Measurements from ENCODE around the gene GP1BB.
"Not testable (repeated sequence)": the region's sequence is repeated elsewhere in the genome, so short reads cannot be mapped to it uniquely, and the experiment has no call there.

Gene GP1BB

DNA sequence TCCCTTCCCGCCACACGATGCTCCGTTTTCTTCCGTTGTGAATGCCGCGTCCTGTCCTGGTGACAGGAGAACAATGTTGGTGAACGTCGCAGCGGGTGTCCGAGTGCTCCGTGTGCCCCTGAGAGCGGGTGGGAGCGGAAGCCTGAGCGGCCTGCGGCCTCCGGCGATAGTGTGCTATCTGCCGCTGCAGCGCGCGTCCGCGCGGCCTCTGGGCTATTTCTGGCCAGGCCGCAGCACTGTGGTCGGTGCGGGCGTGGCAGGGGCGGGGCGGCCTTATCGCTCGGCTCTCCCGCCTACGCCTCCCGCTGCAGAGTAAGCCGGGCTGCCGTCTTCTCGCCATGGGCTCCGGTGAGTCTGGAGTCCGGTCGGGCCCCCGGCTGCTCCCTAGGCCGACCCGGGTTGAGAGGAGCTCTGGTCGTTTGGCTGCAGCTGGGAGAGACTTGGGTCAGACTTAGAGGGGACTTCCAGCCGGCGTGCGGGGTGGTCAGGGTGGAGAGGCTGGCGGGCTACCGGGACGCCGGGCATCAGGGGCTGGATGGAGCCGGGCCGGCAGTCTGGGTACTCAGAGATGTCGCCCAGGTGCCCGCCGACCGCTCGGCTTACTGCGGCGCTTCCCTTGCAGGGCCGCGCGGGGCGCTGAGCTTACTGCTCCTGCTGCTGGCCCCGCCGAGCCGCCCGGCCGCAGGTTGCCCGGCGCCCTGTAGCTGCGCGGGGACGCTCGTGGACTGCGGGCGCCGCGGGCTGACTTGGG is at the start of gene GP1BB:
GP1BB (plus strand) TSS at position 308 of the 751 bp plus-strand sequence; CDS start at position 339, 31 bp downstream.
- no peak for DNase-seq

DNA sequence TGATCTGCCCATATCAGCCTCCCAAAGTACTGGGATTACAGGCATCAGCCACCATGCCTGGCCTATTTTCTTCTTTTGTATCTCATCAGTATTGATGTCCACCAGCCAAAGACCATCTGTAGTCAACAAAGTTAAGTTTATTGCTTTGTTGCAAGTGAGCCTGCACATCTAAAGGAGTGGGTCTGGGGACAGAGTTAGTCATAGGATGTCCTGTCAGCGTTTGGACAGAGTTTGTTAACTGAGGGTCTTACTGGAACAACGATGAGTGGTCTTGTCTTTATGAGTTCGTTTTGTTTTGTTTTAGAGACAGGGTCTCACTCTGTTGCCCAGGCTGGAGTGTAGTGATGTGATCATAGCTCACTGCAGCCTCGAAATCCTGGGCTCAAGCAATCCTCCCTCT is 49.7 kb upstream of the GP1BB start:
- DNase-seq, result no peak

DNA sequence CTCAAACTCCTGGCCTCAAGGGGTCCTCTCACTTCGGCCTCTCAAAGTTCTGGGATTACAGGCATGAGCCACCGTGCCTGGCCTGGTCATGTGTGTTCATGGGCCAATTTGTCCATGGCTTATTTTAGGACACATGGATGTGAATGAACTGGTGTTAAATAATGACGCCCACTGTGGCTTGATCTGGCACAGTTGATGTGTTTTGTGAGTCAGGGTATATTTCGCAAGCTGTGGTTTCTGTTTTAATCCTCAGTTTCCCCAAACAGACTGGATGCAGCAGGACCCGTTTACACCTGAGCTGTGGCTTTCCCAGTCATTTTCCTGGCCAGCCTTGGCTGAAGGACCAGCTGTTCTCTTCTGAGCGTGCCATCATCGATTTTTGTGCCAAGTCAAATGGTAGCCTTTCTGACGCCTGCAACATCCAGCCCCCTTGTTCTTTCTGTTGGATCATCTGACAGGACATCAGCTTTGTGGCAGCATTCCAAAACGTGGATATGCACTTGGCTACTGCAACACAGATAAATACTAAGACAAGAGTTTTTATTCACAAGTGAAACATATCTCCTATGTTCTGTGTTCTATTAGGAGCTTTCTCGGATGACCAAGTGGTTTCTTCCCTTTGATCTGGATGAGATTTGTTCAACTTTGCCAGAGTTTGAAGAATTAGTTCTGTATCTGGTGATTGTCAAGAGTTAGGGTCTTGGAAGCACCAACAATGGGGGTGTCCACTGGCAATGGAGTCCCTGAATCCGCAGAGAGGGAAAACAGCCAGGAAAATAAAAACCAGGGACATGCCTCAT is 49.0 kb upstream of the GP1BB start:
- DNase-seq, result no peak

DNA sequence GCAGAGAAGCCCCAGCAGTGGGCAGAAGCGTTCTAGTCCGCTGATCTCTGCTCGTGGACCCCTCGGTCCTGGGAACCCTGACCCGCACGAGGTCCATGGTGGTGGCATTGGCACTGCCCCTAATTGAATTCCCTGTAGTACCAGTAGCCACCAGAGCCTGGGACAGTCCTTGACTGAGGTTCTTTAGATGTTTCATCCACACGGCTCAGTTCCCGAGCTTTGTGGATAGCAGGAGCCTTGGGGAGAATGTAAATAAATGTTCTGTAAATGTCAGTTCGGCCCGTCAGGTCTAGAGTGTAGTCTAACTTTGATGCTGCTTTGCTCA is 48.4 kb upstream of the GP1BB start:
- no peak for DNase-seq

DNA sequence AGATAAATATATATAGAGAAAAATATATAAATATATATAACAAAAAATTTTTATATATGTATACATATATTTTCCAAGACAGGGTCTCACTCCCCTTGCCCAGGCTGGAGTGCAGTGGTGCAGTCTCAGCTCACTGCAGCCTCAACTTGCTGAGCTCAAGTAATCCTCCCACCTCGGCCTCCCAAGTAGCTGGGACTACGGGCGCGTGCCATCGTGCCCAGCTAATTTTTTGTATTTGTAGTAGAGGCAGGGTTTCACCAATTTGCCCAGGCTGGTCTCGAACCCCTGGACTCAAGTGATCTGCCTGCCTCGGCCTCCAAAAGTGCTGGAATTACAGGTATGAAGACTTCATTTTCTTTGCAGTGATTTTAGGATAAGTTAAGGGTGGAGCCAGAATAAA is 47.9 kb upstream of the GP1BB start:
- DNase-seq, result no peak

DNA sequence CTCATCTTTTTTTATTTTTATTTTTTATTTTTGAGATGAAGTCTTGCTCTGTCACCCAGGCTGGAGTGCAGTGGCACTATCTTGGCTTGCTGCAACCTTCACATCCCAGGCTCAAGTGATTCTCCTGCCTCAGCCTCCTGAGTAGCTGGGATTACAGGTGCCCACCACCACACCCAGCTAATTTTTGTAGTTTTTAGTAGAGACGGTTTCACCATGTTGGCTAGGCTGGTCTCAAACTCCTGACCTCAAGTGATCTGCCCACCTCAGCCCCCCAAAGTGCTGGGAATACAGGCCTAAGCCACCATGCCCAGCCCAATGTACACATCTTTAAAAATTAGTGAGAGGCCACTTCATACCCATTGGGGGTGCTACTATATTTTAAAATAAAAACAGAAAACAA is 46.9 kb upstream of the GP1BB start:
- DNase-seq, result not testable (repeated sequence)

DNA sequence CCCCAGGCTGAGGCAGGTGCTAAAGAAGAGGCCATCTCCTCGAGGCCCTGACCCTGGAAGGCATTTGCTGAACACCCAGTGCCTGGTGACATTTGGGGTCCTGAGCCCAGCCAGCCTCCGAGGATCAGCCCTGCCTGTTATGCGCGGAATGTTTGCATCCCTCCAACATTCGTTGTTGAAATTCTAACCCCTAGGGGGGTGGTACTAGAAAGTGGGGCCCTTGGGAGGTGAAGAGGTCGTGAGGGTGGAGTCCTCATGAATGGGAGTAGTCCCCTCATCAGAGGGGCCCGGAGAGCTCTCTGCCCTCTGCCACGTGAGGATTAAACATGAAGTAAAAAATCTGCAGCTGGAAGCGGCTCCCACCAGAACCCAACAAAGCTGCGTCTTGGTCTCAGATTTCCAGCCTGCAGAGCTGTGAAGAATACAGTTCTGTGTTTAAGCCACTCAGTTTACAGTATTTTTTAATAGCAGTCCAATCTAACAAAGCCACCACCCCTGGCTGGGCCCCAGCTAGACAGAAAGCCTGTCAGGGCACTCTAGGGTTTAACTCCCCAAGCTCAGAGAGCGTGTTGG is 44.3 kb upstream of the GP1BB start:
- no peak for DNase-seq

DNA sequence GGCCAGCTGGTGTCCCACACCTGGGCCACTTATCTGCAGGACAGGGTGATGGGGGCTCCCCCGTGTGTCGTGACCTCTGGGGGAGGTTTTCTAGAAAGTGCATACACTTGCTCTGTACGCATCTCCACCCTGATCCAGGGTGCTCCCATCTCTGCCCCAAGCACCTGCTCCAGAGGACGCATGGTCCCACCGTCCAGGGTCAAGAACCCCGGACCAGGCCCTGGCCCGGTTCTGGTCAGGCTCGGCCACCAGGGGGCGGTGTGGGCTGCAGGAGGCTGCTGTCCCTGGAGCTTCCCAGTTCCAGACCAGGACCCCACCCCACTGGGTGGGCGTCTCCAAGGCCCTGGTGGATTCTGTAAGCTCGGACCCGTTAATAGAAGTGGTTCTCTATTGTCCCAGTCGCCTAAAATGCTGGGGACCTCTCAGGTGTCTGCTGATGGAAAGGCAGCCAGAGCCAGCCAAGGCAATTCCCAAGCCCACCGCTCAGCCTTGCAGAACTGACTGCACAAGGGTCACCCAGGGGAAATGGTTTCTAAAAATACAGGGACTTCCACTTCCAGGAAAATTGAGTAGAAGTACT is 43.7 kb upstream of the GP1BB start:
- DNase-seq, result no peak

DNA sequence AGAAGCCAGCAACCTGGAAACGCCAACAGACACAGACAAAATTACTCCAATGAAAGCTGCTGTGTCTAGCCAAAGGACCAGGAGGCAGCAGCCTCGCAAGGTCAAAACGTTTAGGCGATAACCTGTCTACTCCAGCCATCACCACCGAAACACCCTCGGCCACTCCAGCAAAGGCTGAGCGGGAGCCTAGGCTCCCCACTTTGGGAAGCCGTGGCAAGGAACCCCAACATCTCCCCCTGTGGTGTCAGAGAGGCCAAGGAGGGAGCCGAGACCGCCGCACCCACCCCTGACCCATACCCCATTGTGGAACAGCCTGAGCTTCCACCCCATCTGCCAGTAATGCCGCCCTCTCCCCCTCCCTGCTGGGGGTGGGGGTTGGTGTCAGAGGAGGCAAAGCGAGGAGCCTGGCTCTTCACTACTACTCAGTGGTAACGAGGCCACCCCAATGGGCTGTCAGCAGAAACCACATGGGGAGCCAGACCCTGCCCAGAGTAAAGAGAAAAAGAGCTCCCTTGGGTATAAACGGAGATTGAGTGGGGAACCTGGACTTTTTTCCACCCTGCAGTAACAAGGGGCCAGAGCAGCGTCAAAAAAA is 43.0 kb upstream of the GP1BB start:
- DNase-seq, result no peak

DNA sequence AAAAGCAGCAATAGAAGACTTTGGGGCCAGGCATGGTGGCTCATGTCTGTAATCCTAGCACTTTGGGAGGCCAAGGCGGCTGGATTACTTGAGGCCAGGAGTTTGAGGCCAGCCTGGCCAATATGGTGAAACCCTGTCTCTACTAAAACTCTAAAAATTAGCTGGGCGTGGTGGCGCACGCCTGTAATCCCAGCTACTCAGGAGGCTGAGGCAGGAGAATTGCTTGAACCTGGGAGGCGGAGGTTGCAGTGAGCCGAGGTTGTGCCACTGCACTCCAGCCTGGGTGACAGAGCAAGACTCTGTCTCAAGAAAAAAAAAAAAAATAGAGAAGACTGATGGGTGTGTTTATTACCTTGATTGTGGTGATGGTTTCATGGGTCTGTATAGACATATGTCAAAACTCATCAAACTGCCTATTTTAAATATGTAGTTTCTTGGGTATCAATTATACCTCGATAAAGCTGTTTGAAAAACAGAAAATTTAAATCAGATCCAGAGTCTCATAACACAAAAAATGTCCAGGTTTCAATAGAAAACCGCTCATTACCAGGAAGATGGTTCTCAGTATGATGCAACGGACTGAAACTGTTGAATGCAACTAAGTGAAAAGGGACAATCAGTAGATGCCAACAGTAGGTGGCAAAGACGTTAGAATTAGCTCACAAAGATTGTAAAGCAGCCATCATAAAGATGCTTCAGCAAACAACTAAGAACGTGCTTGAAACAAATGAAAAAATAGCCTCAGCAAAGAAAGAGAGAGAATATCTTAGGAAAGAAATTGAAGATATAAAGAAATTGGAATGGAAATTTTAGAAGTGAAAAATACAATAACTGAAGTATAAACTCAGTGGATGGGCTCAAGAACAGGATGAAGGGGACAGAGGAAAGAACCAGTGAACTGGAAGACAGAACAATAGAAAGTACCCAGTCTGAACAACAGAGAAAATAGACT is 42.2 kb upstream of the GP1BB start:
- no peak for DNase-seq

DNA sequence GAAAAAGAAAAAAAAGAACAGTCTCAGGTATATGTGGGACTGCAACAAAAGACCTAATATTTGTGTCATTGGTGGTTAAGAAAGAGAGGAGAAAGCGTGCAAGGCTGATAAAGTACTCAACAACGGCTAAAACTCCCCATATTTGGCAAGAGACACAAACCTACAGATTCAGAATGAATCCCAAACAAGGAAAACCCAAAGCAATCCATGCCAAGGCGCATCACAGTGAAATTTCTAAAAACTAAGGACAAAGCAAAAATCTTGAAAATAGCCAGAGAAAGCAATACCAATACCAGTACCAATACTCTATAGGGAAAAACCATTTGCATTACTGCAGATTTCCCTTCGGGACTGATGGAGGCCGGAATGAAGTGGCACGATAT is 41.5 kb upstream of the GP1BB start:
- DNase-seq, result no peak

DNA sequence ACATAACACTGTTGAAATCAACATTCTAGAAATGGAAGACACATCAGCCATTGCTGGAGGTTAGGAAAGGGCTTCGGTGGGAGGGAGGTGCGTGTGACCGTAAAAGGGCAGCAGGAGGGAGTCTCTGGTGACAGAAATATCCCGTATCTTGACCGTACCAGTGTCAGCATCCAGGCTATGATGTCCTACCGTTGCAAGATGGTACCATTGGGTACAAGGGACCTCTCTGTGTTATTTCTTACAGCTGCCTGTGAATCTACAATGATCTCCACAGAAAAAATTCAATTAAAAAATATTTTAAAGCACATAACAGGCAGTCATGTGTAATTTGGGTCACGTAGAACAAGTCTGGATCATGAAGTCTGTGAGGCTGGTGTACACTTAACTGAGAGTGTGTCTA is 36.4 kb upstream of the GP1BB start:
- no peak for DNase-seq

DNA sequence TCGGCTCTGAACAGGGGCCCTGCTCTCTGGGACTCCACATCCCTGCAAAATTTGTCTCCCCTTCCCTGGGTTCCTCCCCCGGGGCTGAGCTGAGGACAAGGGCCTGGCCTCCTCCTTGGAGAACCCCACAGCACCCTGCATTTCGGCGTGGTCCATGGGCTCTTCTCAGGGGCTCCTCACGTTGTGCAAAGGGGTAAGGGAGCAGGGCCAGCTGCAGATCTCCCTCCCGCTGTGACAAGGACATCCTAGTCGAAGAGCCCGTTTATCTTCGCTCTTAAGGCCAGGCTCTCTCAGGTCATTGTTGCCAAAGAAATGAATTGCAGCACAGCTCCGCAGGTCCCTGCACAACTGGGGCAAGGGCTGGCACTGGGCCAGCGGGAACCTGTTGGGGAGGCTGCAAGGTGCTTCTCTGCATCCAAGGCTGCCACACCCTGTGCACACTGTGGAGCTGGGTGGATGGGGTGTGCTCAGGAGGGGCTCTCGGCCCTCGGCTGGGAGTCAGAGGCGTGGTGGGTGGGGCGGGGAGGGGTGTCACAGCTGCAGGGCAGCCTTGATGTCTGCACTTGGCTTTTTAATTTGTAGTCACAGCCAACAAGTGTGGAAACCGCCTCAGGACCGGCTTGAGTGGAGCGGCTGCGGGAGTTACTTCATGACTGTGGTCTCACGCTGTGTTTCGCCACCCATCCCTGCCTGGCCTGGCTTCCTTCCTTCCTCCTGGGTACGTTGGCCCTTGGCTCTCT is 35.6 kb upstream of the GP1BB start:
- DNase-seq, result no peak

DNA sequence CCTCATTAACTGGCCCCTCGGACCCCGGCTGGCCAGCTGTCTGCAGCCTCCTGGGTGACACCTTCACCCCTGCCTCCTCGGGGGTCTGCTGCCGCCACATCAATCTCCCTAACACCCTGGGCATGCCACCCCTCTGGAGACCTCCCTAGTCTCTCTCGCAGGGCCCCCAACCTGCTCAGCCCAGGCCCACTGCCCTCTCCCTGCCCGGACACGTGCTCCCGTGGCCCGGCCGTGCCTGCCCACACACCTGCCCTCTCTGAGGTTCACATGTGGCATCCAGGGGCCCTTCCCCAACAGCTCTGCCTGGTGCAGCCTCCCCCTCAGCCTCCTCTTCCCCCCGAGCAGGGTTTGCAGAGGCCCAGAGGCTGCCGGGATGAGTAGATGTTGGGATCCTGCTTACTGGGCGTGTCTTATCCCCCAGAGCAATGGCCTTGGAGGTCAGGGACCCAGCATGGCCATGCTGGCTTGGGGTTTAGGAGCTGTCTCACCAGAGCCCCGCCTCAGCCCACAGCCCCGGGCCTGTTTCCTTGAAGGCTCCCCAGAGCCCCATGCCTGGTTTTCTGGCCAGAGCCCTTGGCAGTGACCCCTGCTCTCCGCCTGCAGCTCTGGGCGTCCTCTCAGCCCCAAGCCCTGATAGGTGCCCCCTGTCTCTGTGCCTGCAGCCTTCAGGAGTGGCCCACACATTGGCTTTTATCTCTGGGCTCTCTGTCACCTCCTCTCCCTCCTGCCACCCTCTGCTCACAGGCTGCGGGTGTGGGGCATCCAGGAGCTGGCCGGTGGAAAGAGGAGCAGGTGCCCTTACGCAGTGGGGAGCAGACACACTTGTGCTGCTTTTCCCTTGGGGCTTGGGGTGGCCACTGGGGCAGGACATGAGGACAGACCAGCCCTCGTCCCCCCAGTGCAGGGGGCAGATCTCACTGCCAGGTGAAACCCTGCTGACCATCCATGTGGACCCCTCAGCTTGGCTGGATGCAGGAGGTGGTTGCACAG is 34.7 kb upstream of the GP1BB start:
- DNase-seq, result no peak

DNA sequence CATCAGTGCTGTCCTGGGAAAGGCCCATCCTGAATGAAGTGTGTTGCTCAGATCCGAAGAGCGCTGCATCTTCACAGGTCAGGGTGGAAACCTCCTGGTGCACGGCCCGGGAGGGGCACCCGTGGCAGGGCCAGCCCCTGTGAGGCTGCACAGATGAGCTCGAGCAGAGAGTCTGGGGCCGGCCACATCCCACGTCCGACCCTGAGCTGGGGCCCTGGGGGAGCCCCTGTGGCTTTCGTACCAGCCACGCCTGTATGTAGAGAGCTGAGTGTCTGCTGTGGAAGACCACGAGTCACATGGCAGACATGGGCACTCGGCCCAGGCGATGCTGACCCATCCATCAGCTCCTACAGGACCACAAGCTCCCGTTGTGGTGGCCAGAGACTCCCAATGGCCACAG is 33.9 kb upstream of the GP1BB start:
- DNase-seq, result no peak

DNA sequence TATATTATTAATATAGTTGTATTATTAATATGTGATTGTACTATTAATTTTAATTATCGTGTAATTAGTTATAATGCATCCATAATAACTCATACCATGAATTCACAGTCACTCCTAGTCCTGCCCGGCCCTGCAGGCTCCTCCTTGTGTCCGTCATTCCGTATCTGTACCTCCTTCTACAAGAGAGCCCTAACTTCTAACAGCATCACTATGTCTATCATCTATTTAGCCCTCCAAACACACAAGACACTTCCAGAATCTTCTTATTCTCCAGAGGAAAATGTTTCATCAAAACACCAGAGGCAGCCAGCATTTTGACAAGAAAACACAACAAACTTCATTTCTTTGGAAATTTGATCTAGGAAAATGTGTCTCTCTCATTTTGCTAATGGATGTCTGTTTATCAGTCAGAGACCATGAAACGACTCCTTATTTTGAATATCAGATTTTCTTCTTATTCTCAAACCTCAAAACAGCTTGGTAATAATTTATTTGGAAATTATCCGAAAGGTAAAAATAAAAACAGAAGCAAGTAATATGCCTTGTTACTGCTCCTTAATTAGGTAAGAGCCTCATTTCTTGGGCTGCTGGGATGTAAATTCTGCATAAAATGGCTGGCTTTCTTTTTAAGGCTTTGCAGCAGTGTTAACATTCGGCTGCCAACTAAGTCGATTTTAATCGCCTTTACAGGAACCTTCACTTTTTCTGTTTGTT is 32.2 kb upstream of the GP1BB start:
- no peak for DNase-seq

DNA sequence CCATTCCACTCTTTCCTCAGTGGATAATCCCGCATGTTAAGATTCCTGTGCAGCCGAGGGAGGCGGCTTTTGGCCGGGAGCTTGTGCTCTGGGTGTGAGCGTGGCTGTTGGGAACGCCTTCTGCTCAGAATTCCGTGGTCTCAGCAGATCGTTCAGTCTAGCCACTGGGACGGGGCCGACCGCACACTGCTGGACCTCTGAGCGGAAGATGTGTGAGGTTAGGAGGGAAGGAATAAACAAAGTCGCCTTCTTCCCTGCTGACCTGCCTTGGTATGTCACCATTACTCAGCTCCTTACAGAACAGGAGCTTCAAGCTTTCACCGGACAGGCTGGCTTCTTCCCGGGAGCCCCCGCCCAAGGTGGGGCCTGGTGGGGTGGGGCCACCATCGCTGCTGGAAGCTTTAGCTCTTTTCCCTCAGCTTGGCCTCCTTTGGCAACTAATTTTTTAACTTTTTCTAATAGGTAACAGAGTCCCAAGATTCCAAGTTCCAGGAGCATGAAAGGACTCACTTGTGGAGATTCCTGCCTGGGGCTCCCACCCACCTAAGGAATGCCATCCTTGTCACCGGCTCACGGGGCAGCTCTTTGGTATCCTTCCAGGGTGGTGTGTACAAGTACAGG is 31.5 kb upstream of the GP1BB start:
- DNase-seq, result peak; percentile 37

DNA sequence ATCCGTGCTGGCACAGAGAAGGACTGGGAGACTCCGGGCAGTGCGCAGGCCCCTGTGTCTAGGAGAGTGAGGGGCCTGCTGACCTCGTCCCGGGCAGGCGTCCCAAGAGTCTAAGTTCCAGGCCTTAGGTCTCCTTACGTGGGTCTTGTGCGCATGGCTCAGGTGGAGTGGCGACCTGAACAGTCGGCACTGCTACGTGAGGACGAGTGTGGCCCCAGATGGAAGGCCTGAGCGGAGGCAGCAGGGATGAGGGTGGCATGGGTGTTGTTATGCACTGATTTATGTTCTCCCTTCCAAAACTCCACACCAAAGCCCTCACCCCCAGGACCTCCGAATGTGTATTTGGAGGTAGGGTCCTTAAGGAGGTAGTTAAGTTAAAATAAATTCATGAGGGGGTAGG is 29.8 kb upstream of the GP1BB start:
- DNase-seq, result no peak
